Measurements from ENCODE around the gene TTC7B. TPM values are rescaled to one million over a fixed set of nuclear protein-coding genes. Genes with fewer than 3 reads are reported as not detected.

TTC7B gene
- total and polyA plus RNA-seq, 2 experiments from 2014 or later = 68.1 to 75.8 TPM

DNA sequence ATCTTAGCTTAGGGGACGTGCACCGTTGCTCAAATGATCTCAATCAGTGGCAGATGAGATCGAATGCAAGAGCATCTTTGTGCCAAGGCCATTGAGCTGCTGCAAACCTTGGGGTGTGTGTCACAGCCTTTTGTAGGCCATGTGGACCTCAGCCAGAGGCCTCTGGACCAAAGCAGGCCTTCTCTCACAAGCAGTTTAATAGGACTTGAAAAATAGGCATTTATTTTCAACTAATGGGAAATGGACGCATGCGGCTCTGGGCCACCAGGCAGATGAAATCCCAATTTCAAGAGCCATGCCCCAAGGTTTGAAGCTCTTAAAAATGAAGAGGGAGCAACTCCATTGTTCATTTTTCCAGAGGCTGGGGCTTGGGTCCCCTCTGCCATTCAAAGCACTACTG is 87.3 kb downstream of the TTC7B start:
- H3K4me3 ChIP-seq = no peak overlapping the region
- H3K27me3 ChIP-seq = no peaks in the 10 kb centered on the region
- DNase-seq (ENCODE audit: low read depth in 1 of 2, low spot score in 1 of 2) = no peak
- no peaks in the 10 kb centered on the region for H3K36me3 ChIP-seq
- H3K27ac ChIP-seq = no peak overlapping the region
- H3K9me3 ChIP-seq (ENCODE audit: low read depth) = no peaks in the 10 kb centered on the region
- H3K4me1 ChIP-seq (ENCODE audit: low read depth) = no peaks in the 10 kb centered on the region
- TF ChIP-seq, protein P1, sequence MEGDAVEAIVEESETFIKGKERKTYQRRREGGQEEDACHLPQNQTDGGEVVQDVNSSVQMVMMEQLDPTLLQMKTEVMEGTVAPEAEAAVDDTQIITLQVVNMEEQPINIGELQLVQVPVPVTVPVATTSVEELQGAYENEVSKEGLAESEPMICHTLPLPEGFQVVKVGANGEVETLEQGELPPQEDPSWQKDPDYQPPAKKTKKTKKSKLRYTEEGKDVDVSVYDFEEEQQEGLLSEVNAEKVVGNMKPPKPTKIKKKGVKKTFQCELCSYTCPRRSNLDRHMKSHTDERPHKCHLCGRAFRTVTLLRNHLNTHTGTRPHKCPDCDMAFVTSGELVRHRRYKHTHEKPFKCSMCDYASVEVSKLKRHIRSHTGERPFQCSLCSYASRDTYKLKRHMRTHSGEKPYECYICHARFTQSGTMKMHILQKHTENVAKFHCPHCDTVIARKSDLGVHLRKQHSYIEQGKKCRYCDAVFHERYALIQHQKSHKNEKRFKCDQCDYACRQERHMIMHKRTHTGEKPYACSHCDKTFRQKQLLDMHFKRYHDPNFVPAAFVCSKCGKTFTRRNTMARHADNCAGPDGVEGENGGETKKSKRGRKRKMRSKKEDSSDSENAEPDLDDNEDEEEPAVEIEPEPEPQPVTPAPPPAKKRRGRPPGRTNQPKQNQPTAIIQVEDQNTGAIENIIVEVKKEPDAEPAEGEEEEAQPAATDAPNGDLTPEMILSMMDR (IDR thresholded peaks at IDR 0.05; ENCODE audit: low read depth, low read length) = no peak

- H3K27ac ChIP-seq = no peak overlapping the region
- no peak overlapping the region for H3K4me3 ChIP-seq
- TF ChIP-seq, protein P1 (IDR thresholded peaks at IDR 0.05; ENCODE audit: low read depth, low read length) = no peak
- no peak for DNase-seq (ENCODE audit: low read depth in 1 of 2, low spot score in 1 of 2)
- no peaks in the 10 kb centered on the region for H3K9me3 ChIP-seq (ENCODE audit: low read depth)
- H3K4me1 ChIP-seq (ENCODE audit: low read depth) = no peaks in the 10 kb centered on the region
- no peaks in the 10 kb centered on the region for H3K36me3 ChIP-seq
- H3K27me3 ChIP-seq = no peaks in the 10 kb centered on the region
These were observed 89.1 kb downstream of the TTC7B start for GRCh38 chr14:90727082-90727481.

GRCh38 chr14:90726656-90727055 is 89.6 kb downstream of the TTC7B start:
- Histone ChIP-seq H3K27ac (no peak overlapping the region), H3K4me1 (ENCODE audit: low read depth) (no peaks in the 10 kb centered on the region), H3K27me3 (no peaks in the 10 kb centered on the region), H3K9me3 (ENCODE audit: low read depth) (no peaks in the 10 kb centered on the region), H3K4me3 (no peak overlapping the region), H3K36me3 (no peaks in the 10 kb centered on the region)
- TF ChIP-seq, protein P1 (IDR thresholded peaks at IDR 0.05; ENCODE audit: low read depth, low read length) = peak; percentile 12
- peak; percentile 6 to 41 for DNase-seq (ENCODE audit: low read depth in 1 of 2, low spot score in 1 of 2)

DNA sequence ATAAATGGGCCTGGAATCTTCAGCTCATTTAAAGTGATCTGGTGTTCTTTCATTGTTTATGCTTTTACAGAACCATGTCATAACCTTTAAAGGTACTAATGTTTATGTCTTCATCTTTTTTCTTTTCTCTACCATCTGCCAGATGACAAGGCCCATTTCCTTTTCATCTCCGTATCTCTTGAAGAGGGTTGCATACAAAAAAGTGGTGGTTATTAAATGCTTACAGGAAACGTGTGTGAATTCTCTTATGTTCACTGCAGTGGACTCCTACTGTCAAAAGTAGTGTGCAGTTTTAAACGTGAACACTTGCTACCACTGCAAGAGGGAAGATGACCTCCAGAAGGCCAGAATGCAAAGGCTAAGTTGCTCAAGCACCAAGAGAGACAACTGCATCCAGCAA is 91.4 kb downstream of the TTC7B start:
- no peak for DNase-seq (ENCODE audit: low read depth in 1 of 2, low spot score in 1 of 2)
- TF ChIP-seq, protein P1 (IDR thresholded peaks at IDR 0.05; ENCODE audit: low read depth, low read length) = no peak
- H3K36me3 ChIP-seq = no peaks in the 10 kb centered on the region

GRCh38 chr14:90722590-90722989 is 93.6 kb downstream of the TTC7B start:
- DNase-seq (ENCODE audit: low read depth in 1 of 2, low spot score in 1 of 2) = no peak
- Histone ChIP-seq H3K27ac (no peak overlapping the region), H3K4me3 (no peak overlapping the region), H3K36me3 (no peaks in the 10 kb centered on the region), H3K27me3 (no peaks in the 10 kb centered on the region), H3K9me3 (ENCODE audit: low read depth) (no peaks in the 10 kb centered on the region), H3K4me1 (ENCODE audit: low read depth) (no peaks in the 10 kb centered on the region)
- TF ChIP-seq, protein P1 (IDR thresholded peaks at IDR 0.05; ENCODE audit: low read depth, low read length) = no peak

More for the DNA sequence above, 91.4 kb downstream of the TTC7B start:
- no peak overlapping the region for H3K4me3 ChIP-seq
- H3K4me1 ChIP-seq (ENCODE audit: low read depth) = no peaks in the 10 kb centered on the region
- H3K27me3 ChIP-seq = no peaks in the 10 kb centered on the region
- H3K9me3 ChIP-seq (ENCODE audit: low read depth) = no peaks in the 10 kb centered on the region
- no peak overlapping the region for H3K27ac ChIP-seq

All from cardiac muscle cell (in vitro differentiated cells and primary cell).